Kasumi-1 (cell line): ENCODE measurements around the gene CAPN10.
"Not testable (repeated sequence)": the region's sequence is repeated elsewhere in the genome, so short reads cannot be mapped to it uniquely, and the experiment has no call there.

Experiments
- DNase-seq, 2 experiments: peaks; one replicate each; lab custom pipeline; 2025; lab: John Stamatoyannopoulos, UW

Gene CAPN10

GRCh38 chr2:240586198-240586918, at the start of gene CAPN10:
Gene CAPN10 (plus strand): TSS chr2:240586734. CDS start chr2:240586912, 178 bp downstream.
- peak; percentile 68 to 75 for DNase-seq

DNA sequence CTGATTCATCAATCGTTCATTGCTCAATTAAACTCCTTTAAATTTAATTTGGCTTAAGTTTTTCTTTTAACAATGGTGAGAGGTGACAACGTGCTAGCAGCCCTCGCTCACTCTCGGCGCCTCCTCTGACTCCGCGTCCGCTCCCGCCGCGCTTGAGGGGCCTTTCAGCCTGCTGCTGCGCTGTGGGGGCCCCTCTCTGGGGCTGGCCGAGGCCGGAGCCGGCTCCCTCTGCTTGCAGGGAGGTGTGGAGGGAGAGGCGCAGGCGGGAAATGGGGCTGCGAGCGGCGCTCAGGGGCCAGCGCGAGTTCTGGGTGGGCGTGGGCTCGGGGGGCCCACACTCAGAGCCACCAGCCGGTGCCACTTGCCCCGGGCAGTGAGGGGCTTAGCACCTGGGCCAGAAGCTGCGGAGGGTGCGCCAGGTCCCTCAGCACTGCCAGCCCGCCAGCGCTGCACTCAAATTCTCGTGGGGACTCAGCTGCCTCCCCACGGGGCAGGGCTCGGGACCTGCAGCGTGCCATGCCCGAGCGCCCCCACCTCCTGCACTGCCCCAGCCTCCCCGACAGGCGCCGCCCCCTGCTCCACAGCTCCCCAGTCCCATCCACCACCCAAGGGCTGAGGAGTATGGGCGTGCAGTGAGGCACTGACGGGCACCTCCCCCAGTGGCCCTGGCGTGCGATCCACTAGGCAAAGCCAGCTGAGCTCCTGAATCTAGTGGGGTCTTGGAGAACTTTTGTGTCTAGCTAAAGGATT, 48.3 kb upstream of the CAPN10 start:
- no peak for DNase-seq

GRCh38 chr2:240539101-240539500, 47.4 kb upstream of the CAPN10 start:
- not testable (repeated sequence) for DNase-seq

- no peak for DNase-seq
Observed at GRCh38 chr2:240539906-240540305, 46.6 kb upstream of the CAPN10 start.

- DNase-seq: no peak
Observed at GRCh38 chr2:240551288-240551687, 35.2 kb upstream of the CAPN10 start.

GRCh38 chr2:240551811-240552210, 34.7 kb upstream of the CAPN10 start:
- no peak for DNase-seq

DNA sequence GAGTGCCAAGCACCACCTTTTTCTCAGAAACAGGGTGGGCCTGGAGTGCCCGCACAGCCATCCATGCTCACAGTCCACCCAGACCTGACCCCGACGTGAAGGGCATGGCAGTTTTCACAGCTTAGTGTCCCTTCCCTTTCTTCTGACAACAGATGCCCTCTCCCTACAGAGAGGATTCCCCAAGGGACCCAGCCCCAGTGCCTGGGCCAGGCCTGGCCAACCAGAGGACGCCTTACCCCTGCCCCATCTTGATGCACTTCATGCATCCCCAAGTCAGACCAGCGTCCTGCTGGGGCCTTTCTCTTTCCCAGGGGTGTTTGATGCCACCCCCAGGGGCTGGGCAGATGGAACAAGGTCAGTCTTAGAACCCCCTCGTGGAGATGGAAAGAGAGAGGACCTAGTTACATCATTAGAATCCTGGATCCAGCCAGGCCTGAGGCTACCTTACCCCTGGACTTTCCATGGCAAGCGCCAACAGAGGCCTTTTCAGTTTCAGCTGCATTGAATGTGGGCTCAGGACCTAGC, 32.5 kb upstream of the CAPN10 start:
- DNase-seq: no peak

- no peak for DNase-seq
Observed at GRCh38 chr2:240554767-240555493, 31.6 kb upstream of the CAPN10 start.

DNA sequence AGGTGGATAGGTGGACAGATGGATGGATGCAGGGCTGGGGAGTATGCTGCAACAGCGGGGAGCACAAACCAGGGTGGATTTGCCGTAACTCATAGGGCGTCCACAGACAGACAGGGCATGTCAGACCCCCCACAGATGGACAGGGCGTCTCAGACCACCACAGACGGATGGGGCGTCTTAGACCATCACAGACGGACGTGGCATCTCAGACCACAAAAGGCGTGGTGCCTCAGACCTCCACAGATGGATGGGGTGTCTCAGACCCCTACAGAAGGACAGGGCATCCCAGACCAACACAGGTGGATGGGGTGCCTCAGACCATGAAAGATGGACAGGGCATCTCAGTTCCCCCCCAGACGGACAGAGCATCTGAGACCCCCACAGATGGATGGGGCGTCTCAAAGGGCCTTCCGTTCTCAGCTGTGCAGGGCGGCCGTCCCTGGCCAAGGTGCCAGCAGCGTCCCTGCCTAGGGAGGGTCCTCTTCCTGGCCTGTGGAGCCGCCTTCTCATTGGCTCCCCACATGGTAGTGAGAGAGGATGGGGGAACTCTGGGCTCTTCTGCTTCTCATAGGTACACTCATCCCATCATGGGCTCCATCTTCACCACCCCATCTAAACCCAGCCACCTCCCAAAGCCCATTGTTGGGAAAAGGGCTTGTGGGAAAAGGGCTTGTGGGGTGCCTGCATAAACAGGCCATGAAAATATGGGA, 30.8 kb upstream of the CAPN10 start:
- DNase-seq: no peak

GRCh38 chr2:240556553-240557100, 29.9 kb upstream of the CAPN10 start:
- peak; percentile 16 to 23 for DNase-seq

DNA sequence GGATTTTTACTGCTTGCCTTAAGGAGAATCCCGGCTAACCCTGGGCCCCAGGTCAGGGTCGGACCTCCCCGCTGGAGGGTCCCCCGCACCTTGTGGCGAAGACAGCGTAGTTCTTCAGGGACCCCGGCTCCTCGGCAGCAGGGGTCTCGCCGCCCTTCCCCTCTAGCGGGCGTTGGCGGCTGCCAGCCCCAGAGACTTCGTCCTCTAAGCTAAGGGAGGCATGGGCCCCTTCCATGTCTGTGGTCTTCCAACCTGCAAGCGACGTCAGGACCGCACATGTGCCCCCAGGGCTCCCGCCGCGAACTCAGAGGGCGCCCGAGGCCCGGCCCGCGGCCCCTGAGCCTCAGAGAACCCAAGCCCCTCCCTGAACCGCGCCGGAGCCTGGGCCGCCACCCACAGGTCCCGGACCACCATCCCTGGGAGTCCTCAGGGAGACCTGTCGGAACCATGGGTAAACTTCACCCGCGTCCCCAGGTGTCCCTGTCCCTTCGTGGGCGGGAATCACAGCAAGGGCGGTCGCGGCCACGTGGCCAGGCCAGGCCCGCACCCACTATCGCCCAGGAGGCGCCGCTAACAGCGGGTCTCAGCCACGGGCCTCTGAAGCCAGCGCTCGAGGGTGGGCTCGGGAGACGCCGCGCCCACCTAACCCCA, 29.3 kb upstream of the CAPN10 start:
- DNase-seq: no peak

- DNase-seq: no peak
Observed at GRCh38 chr2:240557808-240558207, 28.7 kb upstream of the CAPN10 start, which contains the start of gene ANKMY1. Gene ANKMY1 (minus strand): TSS chr2:240557988. CDS start chr2:240557335, 653 bp downstream.

DNA sequence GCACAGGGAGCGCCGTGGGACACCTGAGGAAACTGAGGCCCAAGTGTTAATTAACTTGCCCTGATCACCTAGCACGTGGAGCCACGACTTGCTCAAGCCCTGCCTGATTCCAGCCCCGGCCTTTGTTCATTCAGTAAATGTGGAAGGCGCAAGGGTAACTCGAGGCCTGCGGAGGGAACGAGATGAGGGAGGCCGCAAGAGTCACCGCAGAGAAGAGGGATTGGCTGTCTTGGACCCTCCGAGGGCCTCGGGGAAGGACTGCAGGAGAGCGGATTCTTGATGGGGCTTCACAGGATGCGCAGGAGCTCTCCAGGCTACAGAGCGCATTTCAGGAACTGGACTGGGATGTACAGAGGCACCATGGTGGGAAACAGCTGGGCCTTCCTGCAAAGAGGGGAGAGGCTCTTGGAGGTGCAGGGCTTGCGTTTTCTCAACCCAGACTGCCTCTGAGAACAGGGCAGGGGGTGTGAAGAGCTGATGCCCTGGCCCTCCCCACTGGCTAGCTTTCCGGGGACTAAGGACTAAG, 28.2 kb upstream of the CAPN10 start:
- DNase-seq: no peak

DNA sequence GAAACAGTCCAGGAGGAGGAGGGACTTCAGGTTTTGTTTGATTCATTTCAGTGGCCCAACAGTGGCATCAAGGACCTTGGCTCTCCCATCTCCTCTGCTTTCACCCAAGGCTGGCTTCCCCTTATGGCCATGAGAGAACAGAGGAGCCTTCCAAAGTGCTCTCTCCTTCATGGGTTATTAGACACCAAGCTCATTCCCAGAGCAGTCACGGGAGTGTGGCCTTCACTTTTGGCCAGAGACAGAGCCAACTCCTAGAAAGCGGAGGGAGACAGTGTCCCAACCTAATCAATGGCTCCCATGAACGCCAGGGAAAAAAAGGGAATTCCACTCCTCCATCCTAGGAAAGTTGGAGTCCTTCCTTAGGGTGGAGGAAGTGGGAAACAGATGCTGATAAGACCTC, 27.2 kb upstream of the CAPN10 start:
- no peak for DNase-seq

DNA sequence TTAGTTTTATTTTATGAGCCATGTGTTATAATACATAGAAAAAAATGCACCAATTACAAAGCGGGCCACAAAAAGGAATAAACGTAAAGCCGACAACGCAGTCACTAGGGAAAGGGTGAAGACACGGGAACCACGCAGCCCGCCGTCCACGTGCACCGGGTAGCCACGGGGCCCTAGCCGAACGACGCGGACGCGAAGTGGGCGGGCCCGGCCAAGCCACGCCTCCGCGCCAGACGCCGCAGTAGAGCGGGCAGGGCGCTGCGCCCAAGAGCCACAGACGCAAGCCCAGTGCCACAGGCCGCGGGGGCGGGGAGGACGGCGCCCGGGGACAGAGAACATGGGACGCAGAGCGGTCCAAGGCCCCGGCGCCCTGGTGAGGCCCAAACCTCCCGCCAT, 26.5 kb upstream of the CAPN10 start, which contains the start of gene DUSP28:
Gene DUSP28, plus strand, starts transcription at position 274 of the 396 bp plus-strand sequence. CDS start 328 bp downstream, outside the sequence.
- peak; percentile 28 to 35 for DNase-seq

- peak; percentile 76 to 87 for DNase-seq
Observed at GRCh38 chr2:240560480-240561324, 25.8 kb upstream of the CAPN10 start.

GRCh38 chr2:240561325-240561971, 25.1 kb upstream of the CAPN10 start:
- DNase-seq: peak in 1 of 2 experiments; percentile 0

DNA sequence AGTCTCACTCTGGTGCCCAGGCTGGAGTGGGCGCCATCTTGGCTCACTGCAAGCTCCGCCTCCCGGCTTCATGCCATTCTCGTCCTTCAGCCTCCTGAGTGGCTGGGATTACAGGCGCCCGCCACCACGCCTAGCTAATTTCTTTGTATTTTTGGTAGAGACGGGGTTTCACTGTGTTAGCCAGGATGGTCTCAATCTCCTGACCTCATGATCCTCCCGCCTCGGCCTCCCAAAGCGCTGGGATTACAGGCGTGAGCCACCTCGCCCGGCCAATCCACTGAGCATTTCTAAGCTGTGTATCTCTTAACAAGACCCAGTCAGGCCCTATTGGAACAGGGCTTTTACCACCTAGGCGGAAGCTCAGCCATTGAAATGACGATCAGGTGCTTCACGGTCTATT, 23.3 kb upstream of the CAPN10 start:
- not testable (repeated sequence) for DNase-seq
